K562 (cell line): ENCODE measurements around the gene SLC40A1. TPM values are rescaled to one million over a fixed set of nuclear protein-coding genes. Genes with fewer than 3 reads are reported as not detected.
A peak's percentile ranks its signal among the peaks of the same experiment; 100 is the strongest.

ENCODE experiments used
- FOXK2 ChIP-seq, 2 experiments: fragments of 450-650 bp; IDR thresholded peaks in 1 of 2; conservative IDR thresholded peaks in 1 of 2; 2 replicates each; pipeline ENCODE4 v1.6.1; 2016; ENCODE audit warnings: low read depth in 2 of 2, mild to moderate bottlenecking in 1 of 2
- L3MBTL2 ChIP-seq: fragments of 450-650 bp; IDR thresholded peaks from 2 replicates; pipeline ENCODE4 v1.6.1; 2016; ENCODE audit warnings: mild to moderate bottlenecking, moderate library complexity
- LEF1 ChIP-seq: fragments of 450-650 bp; IDR thresholded peaks from 2 replicates; pipeline ENCODE4 v1.6.1; 2016; ENCODE audit warnings: mild to moderate bottlenecking
- NFE2 ChIP-seq: IDR thresholded peaks from 2 replicates; pipeline ENCODE4 v1.6.1; 2014; ENCODE audit warnings: antibody characterized with exemption, low read depth
- NFIC ChIP-seq: fragments of 450-650 bp; IDR thresholded peaks from 2 replicates; pipeline ENCODE4 v1.6.1; 2017; ENCODE audit warnings: mild to moderate bottlenecking, inconsistent platforms
- POLR2AphosphoS5 ChIP-seq: IDR thresholded peaks from 2 replicates; pipeline ENCODE4 v1.6.1; 2011; ENCODE audit warnings: mild to moderate bottlenecking, low read depth, low read length, moderate library complexity; ENCODE audit not compliant: control insufficient read depth, insufficient read depth
- SMARCE1 ChIP-seq: fragments of 450-650 bp; IDR thresholded peaks from 2 replicates; pipeline ENCODE4 v1.7.1; 2016; ENCODE audit warnings: mild to moderate bottlenecking
- SUPT5H ChIP-seq: fragments of 450-650 bp; IDR thresholded peaks from 2 replicates; pipeline ENCODE4 v1.6.1; 2016
- TAF1 ChIP-seq: IDR thresholded peaks from 2 replicates; pipeline ENCODE4 v1.6.1; 2011; ENCODE audit warnings: mild to moderate bottlenecking, low read length, moderate library complexity; ENCODE audit not compliant: insufficient read depth, control insufficient read depth, severe bottlenecking; ENCODE audit errors: extremely low read depth
- ZBTB40 ChIP-seq, 2 experiments: fragments of 450-650 bp in 1 of 2; sonication (generic) in 1 of 2; formaldehyde crosslinking in 1 of 2; IDR thresholded peaks; 2 replicates each; pipeline versions ENCODE4 v1.7.1 to v1.9.0; 2016 to 2022; ENCODE audit warnings: inconsistent platforms in 1 of 2, mild to moderate bottlenecking in 1 of 2, missing genetic modification reagents in 1 of 2
- ZNF592 ChIP-seq: fragments of 450-650 bp; IDR thresholded peaks from 2 replicates; pipeline ENCODE4 v1.6.1; 2017; ENCODE audit warnings: antibody characterized with exemption, mild to moderate bottlenecking
- polyA plus RNA-seq, 8 experiments: library from polyadenylated mRNA; depleted of rRNA in 4 of 8; stranded (reverse) in 5 of 8; unstranded in 3 of 8; fragments of >200 nt; fragmentation: Nextera tagmentation in 2 of 8; fragmentation: Illumina TruSeq in 1 of 8; extraction: Ambion mirVana in 2 of 8; extraction: Trizol in 1 of 8; gene quantifications; 2 replicates each; pipeline versions ENCODE4 v1.2.1 to v1.2.3, GENCODE V29; 2011 to 2014; ENCODE audit warnings: inconsistent platforms in 1 of 8, missing spikeins in 1 of 8
- total RNA-seq, 7 experiments: library from RNA; depleted of rRNA in 6 of 7; stranded (reverse); fragments of >200 nt in 6 of 7; fragmentation: Illumina TruSeq in 2 of 7; extraction: Trizol in 2 of 7; gene quantifications; 2 replicates each; pipeline versions ENCODE4 v1.2.1 to v1.2.3, GENCODE V29; 2011 to 2021; ENCODE audit warnings: low replicate concordance in 1 of 7
- TF ChIP-seq, protein P1 (sequence below): sonication (generic); formaldehyde crosslinking; IDR thresholded peaks from 2 replicates; pipeline ENCODE4 v1.8.0; 2022; ENCODE audit warnings: missing genetic modification reagents, mild to moderate bottlenecking, moderate library complexity, borderline replicate concordance

SLC40A1 gene
- total and polyA plus RNA-seq, 9 of the 15 experiments (the other 6 are each of a cell fraction or from before 2014, with no cell fraction given): 42.2 to 95.9 (median 54.9) TPM

- TF ChIP-seq ZBTB40 (IDR thresholded peaks at IDR 0.05): no peak
- no peak for TF ChIP-seq ZBTB40 (CRISPR knock-in tag; IDR thresholded peaks at IDR 0.05)
- peak; percentile 95 for TF ChIP-seq POLR2AphosphoS5
- TF ChIP-seq SUPT5H: peak; percentile 77; the same call in 1 of the 2 replicates
- TF ChIP-seq, protein P1, sequence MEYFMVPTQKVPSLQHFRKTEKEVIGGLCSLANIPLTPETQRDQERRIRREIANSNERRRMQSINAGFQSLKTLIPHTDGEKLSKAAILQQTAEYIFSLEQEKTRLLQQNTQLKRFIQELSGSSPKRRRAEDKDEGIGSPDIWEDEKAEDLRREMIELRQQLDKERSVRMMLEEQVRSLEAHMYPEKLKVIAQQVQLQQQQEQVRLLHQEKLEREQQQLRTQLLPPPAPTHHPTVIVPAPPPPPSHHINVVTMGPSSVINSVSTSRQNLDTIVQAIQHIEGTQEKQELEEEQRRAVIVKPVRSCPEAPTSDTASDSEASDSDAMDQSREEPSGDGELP (CRISPR knock-in tag): peak; percentile 73; the same call in 1 of the 2 replicates
- TF ChIP-seq L3MBTL2: peak; percentile 14; the same call in 1 of the 2 replicates
- 0 out of 2 replicates have a peak, but pooled peaks have one; percentile 73 for TF ChIP-seq SMARCE1
- 0 out of 4 replicates have a peak, but pooled peaks of 1 of the 2 experiments have one; percentile 18 for TF ChIP-seq FOXK2 (conservative IDR thresholded peaks at IDR 0.05 in 1 of 2, IDR thresholded peaks at IDR 0.05 in 1 of 2; ENCODE audit: low read depth in 2 of 2)
- peak; percentile 88 for TF ChIP-seq LEF1
- TF ChIP-seq NFE2: peak; percentile 26; the same call in 1 of the 2 replicates
- peak; percentile 65 for TF ChIP-seq NFIC
- peak; percentile 59 for TF ChIP-seq ZNF592
- peak; percentile 90 for TF ChIP-seq TAF1
Observed at GRCh38 chr2:189581354-189582139, 961 bp upstream of the SLC40A1 start (continued).
